Neural cell (in vitro differentiated cells): ENCODE measurements around the gene CD58.

ENCODE experiments used
- CTCF ChIP-seq: fragments of 450-650 bp; IDR thresholded peaks from 2 replicates; pipeline ENCODE4 v1.5.1; 2014; ENCODE audit warnings: antibody characterized with exemption, mild to moderate bottlenecking, moderate library complexity; ENCODE audit not compliant: poor library complexity, severe bottlenecking
- POLR2AphosphoS5 ChIP-seq: IDR thresholded peaks from 2 replicates; pipeline ENCODE4 v1.6.1; 2012
- RAD21 ChIP-seq: fragments of 450-650 bp; conservative IDR thresholded peaks from 2 replicates; pipeline ENCODE4 v1.6.1; 2014; ENCODE audit warnings: antibody characterized with exemption, mild to moderate bottlenecking, moderate library complexity
- SMC3 ChIP-seq: fragments of 450-650 bp; conservative IDR thresholded peaks from 2 replicates; pipeline ENCODE4 v1.6.1; 2014; ENCODE audit warnings: antibody characterized with exemption, mild to moderate bottlenecking, moderate library complexity; ENCODE audit not compliant: poor library complexity

GRCh38 chr1:116495535-116495934 is 75.3 kb downstream of the CD58 start:
- no peak for TF ChIP-seq CTCF
- TF ChIP-seq RAD21: no peak
- TF ChIP-seq SMC3: no peak
- no peak for TF ChIP-seq POLR2AphosphoS5
